GM19438 (cell line): ENCODE data around the gene MLX.
"Not testable (repeated sequence)": the region's sequence is repeated elsewhere in the genome, so short reads cannot be mapped to it uniquely, and the experiment has no call there.

Source experiments
- ATAC-seq: cut with Tn5 transposase; IDR thresholded peaks from one replicate; pipeline ENCODE4 v1.9.1; 2021; ENCODE audit warnings: low read depth; ENCODE audit not compliant: unreplicated experiment

MLX gene

GRCh38 chr17:42577532-42578281, 10.8 kb downstream of the MLX start, which contains the start of gene PSMC3IP:
PSMC3IP (minus strand) TSS chr17:42577729; CDS start chr17:42577686, 43 bp downstream.
- peak; percentile 65 for ATAC-seq

- no peak for ATAC-seq
These were observed 11.5 kb downstream of the MLX start for GRCh38 chr17:42578282-42578869.

GRCh38 chr17:42579794-42580551, 13.1 kb downstream of the MLX start:
- ATAC-seq, result no peak

- ATAC-seq, result no peak
These were observed 14.9 kb downstream of the MLX start for GRCh38 chr17:42581744-42582270.

- no peak for ATAC-seq
These were observed 18.0 kb downstream of the MLX start for GRCh38 chr17:42584880-42585279.

GRCh38 chr17:42585353-42585752, 18.5 kb downstream of the MLX start:
- no peak for ATAC-seq

- ATAC-seq, result no peak
These were observed 19.8 kb downstream of the MLX start for GRCh38 chr17:42586514-42587230.

GRCh38 chr17:42590886-42591285, 24.0 kb downstream of the MLX start:
- no peak for ATAC-seq

- ATAC-seq, result no peak
These were observed 24.5 kb downstream of the MLX start for GRCh38 chr17:42591411-42591810.

- ATAC-seq, result no peak
These were observed 29.5 kb downstream of the MLX start for GRCh38 chr17:42596386-42596785.

GRCh38 chr17:42598905-42599304, 32.0 kb downstream of the MLX start:
- no peak for ATAC-seq

GRCh38 chr17:42603318-42603717, 36.4 kb downstream of the MLX start:
- ATAC-seq, result no peak

GRCh38 chr17:42607769-42608168, 40.9 kb downstream of the MLX start:
- ATAC-seq, result no peak

- ATAC-seq, result peak; percentile 23
These were observed 41.6 kb downstream of the MLX start for GRCh38 chr17:42608305-42609181.

- ATAC-seq, result peak; percentile 82
These were observed 42.4 kb downstream of the MLX start, which contains the start of the genes RETREG3 and TUBG1 for GRCh38 chr17:42609182-42609813. RETREG3 (minus strand) TSS chr17:42609374; CDS start chr17:42609324, 50 bp downstream. TUBG1 (plus strand) TSS chr17:42609683; CDS start chr17:42609738, 55 bp downstream.

GRCh38 chr17:42609814-42610801, 43.2 kb downstream of the MLX start:
- not testable (repeated sequence) for ATAC-seq

- ATAC-seq, result no peak
These were observed 45.1 kb downstream of the MLX start for GRCh38 chr17:42612013-42612412.
